ENCODE results near the gene CD209. TPM values are rescaled to one million over a fixed set of nuclear protein-coding genes. Genes with fewer than 3 reads are reported as not detected.

CD209 gene
- total RNA-seq, 6 donors from 2014 or later: 0.55 to 14.8 (median 1.7) TPM

DNA sequence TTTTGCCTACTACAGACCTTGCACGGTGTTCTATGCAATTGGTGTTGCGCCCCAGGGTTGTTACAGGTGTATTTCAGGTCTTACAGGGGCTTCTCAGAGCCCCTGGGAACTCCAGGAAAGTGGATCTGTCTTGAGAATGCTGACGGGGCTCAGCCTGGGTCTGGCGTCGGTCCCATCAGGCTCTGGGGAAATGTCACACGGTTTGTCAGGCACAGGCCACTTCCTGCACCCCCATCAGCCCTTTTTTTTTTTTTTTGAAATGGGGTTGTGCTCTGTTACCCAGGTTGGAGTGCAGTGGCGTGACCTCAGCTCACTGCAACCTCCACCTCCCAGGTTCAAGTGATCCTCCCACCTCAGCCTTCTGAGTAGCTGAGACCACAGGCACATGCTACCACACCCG, 28.7 kb downstream of the CD209 start:
- no peak for TF ChIP-seq EP300 (IDR thresholded peaks at IDR 0.05)
- TF ChIP-seq POLR2AphosphoS5 (IDR thresholded peaks at IDR 0.05): no peak
- TF ChIP-seq, protein P1, sequence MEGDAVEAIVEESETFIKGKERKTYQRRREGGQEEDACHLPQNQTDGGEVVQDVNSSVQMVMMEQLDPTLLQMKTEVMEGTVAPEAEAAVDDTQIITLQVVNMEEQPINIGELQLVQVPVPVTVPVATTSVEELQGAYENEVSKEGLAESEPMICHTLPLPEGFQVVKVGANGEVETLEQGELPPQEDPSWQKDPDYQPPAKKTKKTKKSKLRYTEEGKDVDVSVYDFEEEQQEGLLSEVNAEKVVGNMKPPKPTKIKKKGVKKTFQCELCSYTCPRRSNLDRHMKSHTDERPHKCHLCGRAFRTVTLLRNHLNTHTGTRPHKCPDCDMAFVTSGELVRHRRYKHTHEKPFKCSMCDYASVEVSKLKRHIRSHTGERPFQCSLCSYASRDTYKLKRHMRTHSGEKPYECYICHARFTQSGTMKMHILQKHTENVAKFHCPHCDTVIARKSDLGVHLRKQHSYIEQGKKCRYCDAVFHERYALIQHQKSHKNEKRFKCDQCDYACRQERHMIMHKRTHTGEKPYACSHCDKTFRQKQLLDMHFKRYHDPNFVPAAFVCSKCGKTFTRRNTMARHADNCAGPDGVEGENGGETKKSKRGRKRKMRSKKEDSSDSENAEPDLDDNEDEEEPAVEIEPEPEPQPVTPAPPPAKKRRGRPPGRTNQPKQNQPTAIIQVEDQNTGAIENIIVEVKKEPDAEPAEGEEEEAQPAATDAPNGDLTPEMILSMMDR (IDR thresholded peaks at IDR 0.05): no peak
- TF ChIP-seq POLR2A (IDR thresholded peaks at IDR 0.05): no peak
- ATAC-seq (ENCODE audit: low FRiP score in 2 of 2): no peak
- no peak overlapping the region for H3K27ac ChIP-seq
- peak in 1 of 2 donors; percentile 32 for DNase-seq
- no peak overlapping the region for H3K4me3 ChIP-seq
- H3K4me1 ChIP-seq: no peaks in the 10 kb centered on the region
- 50 to 51% methylated on average over 8 of the region's 8 CpGs for WGBS, 2 donors
- H3K27me3 ChIP-seq: no peaks in the 10 kb centered on the region
- peaks cover 0 to 4% (median 3%) of the 10 kb centered on the region in 4 donors for H3K9me3 ChIP-seq
- no peaks in the 10 kb centered on the region for H3K36me3 ChIP-seq

DNA sequence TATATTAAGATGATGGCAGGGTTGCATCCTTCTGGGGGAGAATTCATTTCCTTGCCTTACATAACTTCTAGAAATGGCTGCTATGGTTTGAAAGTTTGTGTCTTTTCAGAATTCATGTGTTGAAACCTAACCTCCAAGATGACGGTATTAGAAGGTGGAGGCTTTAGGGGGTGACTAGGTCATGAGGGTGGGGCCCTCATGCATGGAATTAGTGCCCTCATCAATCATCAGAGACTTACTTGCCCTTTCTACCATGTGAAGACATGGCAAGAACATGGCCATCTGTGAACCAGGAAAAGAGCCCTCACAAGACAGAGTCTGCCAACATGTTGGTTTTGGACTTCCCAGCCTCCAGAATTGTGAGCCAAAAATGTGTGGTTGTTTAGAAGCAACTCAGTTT, 30.6 kb downstream of the CD209 start:
- Histone ChIP-seq H3K4me1 (no peaks in the 10 kb centered on the region), H3K4me3 (no peak overlapping the region), H3K27ac (no peak overlapping the region), H3K9me3 (peaks cover 0 to 4% (median 3%) of the 10 kb centered on the region in 4 donors), H3K27me3 (no peaks in the 10 kb centered on the region), H3K36me3 (no peaks in the 10 kb centered on the region)
- 65 to 100% methylated on average over 1 of the region's 1 CpG for WGBS, 2 donors
- ATAC-seq (ENCODE audit: low FRiP score in 2 of 2) (no peak), DNase-seq (no peak)
- TF ChIP-seq EP300 (IDR thresholded peaks at IDR 0.05) (no peak), POLR2A (IDR thresholded peaks at IDR 0.05) (no peak), POLR2AphosphoS5 (IDR thresholded peaks at IDR 0.05) (no peak)
- TF ChIP-seq, protein P1 (IDR thresholded peaks at IDR 0.05): no peak

DNA sequence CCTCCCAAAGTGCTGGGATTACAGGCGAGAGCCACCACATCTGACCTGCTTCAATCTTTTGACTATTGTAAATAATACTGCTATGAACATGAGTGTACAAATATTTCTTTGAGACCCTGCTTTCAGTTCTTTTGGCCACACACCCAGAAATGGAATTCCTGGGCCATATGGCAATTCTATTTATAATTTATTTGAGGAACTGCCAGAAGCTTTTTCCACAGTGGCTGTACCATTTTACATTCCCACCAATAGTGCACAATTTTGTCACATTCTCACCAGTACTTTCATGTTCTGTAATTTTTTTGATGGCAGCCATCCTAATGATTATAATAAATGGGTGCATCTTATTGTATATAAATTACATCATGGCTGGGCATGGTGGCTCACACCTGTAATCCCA, 31.7 kb downstream of the CD209 start:
- DNase-seq: no peak
- Histone ChIP-seq H3K27ac (no peak overlapping the region), H3K9me3 (peaks cover 0 to 4% (median 3%) of the 10 kb centered on the region in 4 donors), H3K36me3 (no peaks in the 10 kb centered on the region), H3K4me3 (no peak overlapping the region), H3K4me1 (no peaks in the 10 kb centered on the region), H3K27me3 (no peaks in the 10 kb centered on the region)
- no peak for TF ChIP-seq POLR2AphosphoS5 (IDR thresholded peaks at IDR 0.05)
- no peak for TF ChIP-seq POLR2A (IDR thresholded peaks at IDR 0.05)
- TF ChIP-seq EP300 (IDR thresholded peaks at IDR 0.05): no peak
- TF ChIP-seq, protein P1 (IDR thresholded peaks at IDR 0.05): no peak
- no peak for ATAC-seq (ENCODE audit: low FRiP score in 2 of 2)
- WGBS, 2 donors: 89 to 100% methylated on average over 1 of the region's 1 CpG

DNA sequence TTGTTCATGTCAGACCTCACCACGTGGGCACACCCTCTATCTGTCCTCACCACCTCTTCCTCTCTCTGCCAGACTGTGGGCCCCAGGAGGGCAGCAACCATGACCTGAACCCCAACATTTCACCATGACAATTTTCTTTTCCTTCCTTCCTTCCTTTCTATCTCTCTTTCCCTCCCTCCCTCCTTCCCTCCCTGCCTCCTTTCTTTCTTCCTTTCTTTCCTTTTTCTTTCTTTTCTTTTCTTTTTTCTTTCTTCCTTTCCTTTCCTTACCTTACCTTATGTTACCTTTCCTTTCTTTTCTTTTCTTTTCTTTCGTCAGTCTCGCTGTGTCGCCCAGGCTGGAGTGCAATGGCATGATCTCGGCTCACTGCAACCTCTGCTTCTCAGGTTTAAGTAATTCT, 36.7 kb downstream of the CD209 start:
- H3K36me3 ChIP-seq: no peaks in the 10 kb centered on the region
- H3K4me3 ChIP-seq: no peak overlapping the region
- 77 to 78% methylated on average over 5 of the region's 5 CpGs for WGBS, 2 donors
- no peaks in the 10 kb centered on the region for H3K27me3 ChIP-seq
- no peaks in the 10 kb centered on the region for H3K9me3 ChIP-seq
- ATAC-seq (ENCODE audit: low FRiP score in 2 of 2) (no peak), DNase-seq (no peak)
- TF ChIP-seq, protein P1 (IDR thresholded peaks at IDR 0.05): no peak
- TF ChIP-seq POLR2AphosphoS5 (IDR thresholded peaks at IDR 0.05) (no peak), EP300 (IDR thresholded peaks at IDR 0.05) (no peak), POLR2A (IDR thresholded peaks at IDR 0.05) (no peak)
- no peak overlapping the region for H3K27ac ChIP-seq
- peaks cover 4 to 19% (median 15%) of the 10 kb centered on the region in 4 donors for H3K4me1 ChIP-seq

DNA sequence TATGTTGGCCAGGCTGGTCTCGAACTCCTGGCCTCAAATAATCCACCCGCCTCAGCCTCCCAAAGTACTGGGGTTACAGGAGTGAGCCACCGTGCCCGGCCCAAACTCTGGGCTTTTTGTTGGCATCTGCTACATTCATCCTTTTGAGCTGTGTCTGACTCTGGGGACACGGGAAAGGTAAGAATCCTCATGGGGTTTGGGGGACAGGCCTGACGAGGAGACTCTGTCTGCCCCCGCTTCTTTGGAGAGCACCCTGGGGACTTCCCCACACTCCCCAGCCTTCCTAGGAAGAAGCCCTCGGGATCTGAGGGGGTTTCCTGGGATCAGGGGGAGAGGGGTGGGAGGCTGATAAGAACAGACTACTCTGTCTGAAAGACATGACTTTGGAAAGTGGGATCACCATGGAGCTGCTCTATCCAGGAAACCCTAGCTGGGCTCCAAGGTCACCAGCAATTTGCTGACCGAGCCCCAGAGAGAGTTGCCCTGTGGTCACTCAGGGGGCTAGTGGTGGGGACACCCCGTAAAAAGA, 37.3 kb downstream of the CD209 start:
- 78 to 80% methylated on average over 9 to 10 of the region's 10 CpGs for WGBS, 2 donors
- H3K9me3 ChIP-seq: no peaks in the 10 kb centered on the region
- H3K27ac ChIP-seq: no peak overlapping the region
- peaks cover 4 to 21% (median 19%) of the 10 kb centered on the region in 4 donors for H3K4me1 ChIP-seq
- no peak overlapping the region for H3K4me3 ChIP-seq
- H3K36me3 ChIP-seq: no peaks in the 10 kb centered on the region
- no peak for ATAC-seq (ENCODE audit: low FRiP score in 2 of 2)
- no peak for DNase-seq
- no peaks in the 10 kb centered on the region for H3K27me3 ChIP-seq
- TF ChIP-seq EP300 (IDR thresholded peaks at IDR 0.05): no peak
- TF ChIP-seq, protein P1 (IDR thresholded peaks at IDR 0.05): no peak
- no peak for TF ChIP-seq POLR2A (IDR thresholded peaks at IDR 0.05)
- TF ChIP-seq POLR2AphosphoS5 (IDR thresholded peaks at IDR 0.05): no peak

Data from upper lobe of left lung (tissue), 6 donors.